Astrocyte of the spinal cord (primary cell): ENCODE measurements around the gene FABP3.
A peak's percentile ranks its signal among the peaks of the same experiment; 100 is the strongest.

Experiments used
- DNase-seq: peaks from one replicate; pipeline ENCODE4 v3.0.0; 2011; ENCODE audit warnings: low read depth, low spot score
- H3K4me3 ChIP-seq: 2 replicates; pipeline ENCODE4 v1.5.1; 2011; ENCODE audit warnings: low read depth, mild to moderate bottlenecking, low read length, moderate library complexity
- in situ Hi-C: cut with HindIII; loops from 2 replicates; pipeline ENCODE4 v1.10.0; 2017; ENCODE audit warnings: low sequenced_read_pairs
- TF ChIP-seq, protein P1 (sequence below): IDR thresholded peaks from 2 replicates; pipeline ENCODE4 v1.5.1; 2012; ENCODE audit warnings: low read depth, mild to moderate bottlenecking, low read length, inconsistent platforms

FABP3 gene

GRCh38 chr1:31335007-31335406 is 37.9 kb downstream of the FABP3 start:
- in situ Hi-C loops: no loop called here
- DNase-seq: peak; percentile 36
- TF ChIP-seq, protein P1, sequence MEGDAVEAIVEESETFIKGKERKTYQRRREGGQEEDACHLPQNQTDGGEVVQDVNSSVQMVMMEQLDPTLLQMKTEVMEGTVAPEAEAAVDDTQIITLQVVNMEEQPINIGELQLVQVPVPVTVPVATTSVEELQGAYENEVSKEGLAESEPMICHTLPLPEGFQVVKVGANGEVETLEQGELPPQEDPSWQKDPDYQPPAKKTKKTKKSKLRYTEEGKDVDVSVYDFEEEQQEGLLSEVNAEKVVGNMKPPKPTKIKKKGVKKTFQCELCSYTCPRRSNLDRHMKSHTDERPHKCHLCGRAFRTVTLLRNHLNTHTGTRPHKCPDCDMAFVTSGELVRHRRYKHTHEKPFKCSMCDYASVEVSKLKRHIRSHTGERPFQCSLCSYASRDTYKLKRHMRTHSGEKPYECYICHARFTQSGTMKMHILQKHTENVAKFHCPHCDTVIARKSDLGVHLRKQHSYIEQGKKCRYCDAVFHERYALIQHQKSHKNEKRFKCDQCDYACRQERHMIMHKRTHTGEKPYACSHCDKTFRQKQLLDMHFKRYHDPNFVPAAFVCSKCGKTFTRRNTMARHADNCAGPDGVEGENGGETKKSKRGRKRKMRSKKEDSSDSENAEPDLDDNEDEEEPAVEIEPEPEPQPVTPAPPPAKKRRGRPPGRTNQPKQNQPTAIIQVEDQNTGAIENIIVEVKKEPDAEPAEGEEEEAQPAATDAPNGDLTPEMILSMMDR: peak; percentile 58
- no peak overlapping the region for H3K4me3 ChIP-seq

DNA sequence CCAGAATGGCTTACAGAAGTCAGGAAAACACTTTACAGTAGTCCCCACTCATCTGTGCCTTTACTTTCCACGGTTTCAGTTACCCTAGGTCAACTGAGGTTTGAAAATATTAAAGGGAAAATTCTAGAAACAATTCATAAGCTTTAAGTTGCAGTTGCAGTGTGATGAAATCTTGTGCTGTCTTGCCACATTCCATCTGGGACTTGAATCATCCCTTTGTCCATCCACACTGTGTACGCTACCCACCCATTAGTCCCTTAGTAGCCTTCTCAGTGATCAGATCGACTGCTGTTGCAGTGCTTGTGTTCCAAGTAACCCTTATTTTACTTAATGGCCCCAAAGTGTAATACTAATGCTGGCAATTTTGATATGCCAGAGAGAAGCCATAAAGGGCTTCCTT is 45.5 kb downstream of the FABP3 start:
- TF ChIP-seq, protein P1: no peak

GRCh38 chr1:31326461-31326860 is 46.4 kb downstream of the FABP3 start:
- TF ChIP-seq, protein P1: no peak
- H3K4me3 ChIP-seq: no peak overlapping the region
- in situ Hi-C loops: no loop called here
- DNase-seq: no peak

More for the DNA sequence above, 45.5 kb downstream of the FABP3 start:
- in situ Hi-C loops: no loop called here
- DNase-seq: peak; percentile 19
- H3K4me3 ChIP-seq: no peak overlapping the region

DNA sequence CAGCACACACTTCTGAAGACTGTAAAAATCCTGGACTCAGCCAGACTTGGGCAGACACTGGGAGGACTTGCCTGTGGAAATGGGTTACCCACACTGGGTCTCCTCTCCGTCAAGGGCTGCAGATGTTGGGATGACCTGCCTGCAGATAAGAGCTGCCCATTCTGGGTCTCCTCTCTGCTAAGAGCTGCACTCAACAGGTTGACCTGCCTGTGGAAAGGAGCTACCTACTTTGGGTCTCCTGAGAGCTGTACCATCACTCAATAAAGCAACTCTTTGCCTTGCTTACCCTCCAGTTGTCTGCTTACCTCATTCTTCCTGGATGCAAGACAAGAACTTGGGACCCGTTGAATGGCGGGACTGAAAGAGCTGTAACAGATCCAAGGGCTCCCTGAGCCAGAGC is 47.9 kb downstream of the FABP3 start:
- no peak overlapping the region for H3K4me3 ChIP-seq
- TF ChIP-seq, protein P1: no peak
- in situ Hi-C loops: no loop called here
- no peak for DNase-seq

DNA sequence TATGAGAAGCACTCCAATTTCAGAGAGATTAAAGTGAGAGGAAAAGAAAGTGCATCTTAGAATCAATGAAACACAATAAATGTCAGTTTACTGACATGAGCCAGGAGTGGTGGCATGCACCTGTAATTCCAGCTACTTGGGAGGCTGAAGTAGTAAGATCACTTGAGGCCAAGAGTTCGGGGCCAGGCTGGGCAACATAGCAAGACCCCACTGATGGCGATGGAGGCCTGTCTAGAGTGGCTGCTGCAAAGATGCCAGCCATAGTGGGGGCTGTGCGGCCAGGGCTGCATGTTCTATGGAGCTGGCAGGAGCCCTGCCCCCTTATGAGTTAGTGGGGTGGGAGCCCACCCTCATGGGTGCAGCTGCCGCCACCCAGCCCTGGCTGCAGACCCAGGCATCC is 48.8 kb downstream of the FABP3 start:
- H3K4me3 ChIP-seq: no peak overlapping the region
- in situ Hi-C loops: no loop called here
- DNase-seq: no peak
- TF ChIP-seq, protein P1: no peak

GRCh38 chr1:31318146-31318545 is 54.7 kb downstream of the FABP3 start:
- no peak overlapping the region for H3K4me3 ChIP-seq
- in situ Hi-C loops: no loop called here
- TF ChIP-seq, protein P1: no peak
- DNase-seq: no peak

GRCh38 chr1:31315902-31316301 is 57.0 kb downstream of the FABP3 start:
- in situ Hi-C loops: no loop called here
- no peak for DNase-seq
- TF ChIP-seq, protein P1: no peak
- H3K4me3 ChIP-seq: no peak overlapping the region
